ENCODE results near the gene CERK.
"Not testable (repeated sequence)": the region's sequence is repeated elsewhere in the genome, so short reads cannot be mapped to it uniquely, and the experiment has no call there.

CERK gene

GRCh38 chr22:46748908-46749675, 11.0 kb upstream of the CERK start:
- peak; percentile 35 to 78 (median 56) for DNase-seq

- no peak for DNase-seq
These were observed 10.3 kb upstream of the CERK start for GRCh38 chr22:46748206-46748907.

GRCh38 chr22:46747646-46748045, 9.6 kb upstream of the CERK start:
- no peak for DNase-seq

GRCh38 chr22:46746620-46747019, 8.6 kb upstream of the CERK start:
- DNase-seq: no peak

GRCh38 chr22:46746192-46746591, 8.1 kb upstream of the CERK start:
- no peak for DNase-seq

GRCh38 chr22:46744581-46744980, 6.5 kb upstream of the CERK start:
- DNase-seq: no peak

GRCh38 chr22:46742576-46743221, 4.6 kb upstream of the CERK start:
- DNase-seq: no peak

- DNase-seq: no peak
These were observed 4.0 kb upstream of the CERK start for GRCh38 chr22:46741974-46742519.

GRCh38 chr22:46740910-46741780, 3.1 kb upstream of the CERK start:
- no peak for DNase-seq

GRCh38 chr22:46739094-46739870, 1.2 kb upstream of the CERK start:
- DNase-seq: peak; percentile 62 to 79 (median 72)

GRCh38 chr22:46738647-46739093, 618 bp upstream of the CERK start:
- peak in 3 of 6 experiments; percentile 38 to 61 (median 44) for DNase-seq

GRCh38 chr22:46737105-46737975, 712 bp downstream of the CERK start:
- DNase-seq: peak; percentile 14 to 57 (median 44)

- no peak for DNase-seq
These were observed 1.3 kb downstream of the CERK start for GRCh38 chr22:46736705-46737104.

- DNase-seq: no peak
These were observed 2.1 kb downstream of the CERK start for GRCh38 chr22:46735747-46736608.

GRCh38 chr22:46734830-46735453, 3.1 kb downstream of the CERK start:
- peak; percentile 15 to 47 (median 32) for DNase-seq

GRCh38 chr22:46734213-46734722, 3.8 kb downstream of the CERK start:
- not testable (repeated sequence) for DNase-seq

- no peak for DNase-seq
These were observed 5.5 kb downstream of the CERK start for GRCh38 chr22:46732513-46732912.

GRCh38 chr22:46732041-46732379, 6.0 kb downstream of the CERK start:
- DNase-seq: no peak

All from stimulated activated naive CD4-positive, alpha-beta T cell (primary cell).